ENCODE measurements around the gene ACTN4.
A peak's percentile ranks its signal among the peaks of the same experiment; 100 is the strongest.

The ACTN4 gene

GRCh38 chr19:38697641-38698071 is 50.2 kb downstream of the ACTN4 start:
- no peak for DNase-seq

DNA sequence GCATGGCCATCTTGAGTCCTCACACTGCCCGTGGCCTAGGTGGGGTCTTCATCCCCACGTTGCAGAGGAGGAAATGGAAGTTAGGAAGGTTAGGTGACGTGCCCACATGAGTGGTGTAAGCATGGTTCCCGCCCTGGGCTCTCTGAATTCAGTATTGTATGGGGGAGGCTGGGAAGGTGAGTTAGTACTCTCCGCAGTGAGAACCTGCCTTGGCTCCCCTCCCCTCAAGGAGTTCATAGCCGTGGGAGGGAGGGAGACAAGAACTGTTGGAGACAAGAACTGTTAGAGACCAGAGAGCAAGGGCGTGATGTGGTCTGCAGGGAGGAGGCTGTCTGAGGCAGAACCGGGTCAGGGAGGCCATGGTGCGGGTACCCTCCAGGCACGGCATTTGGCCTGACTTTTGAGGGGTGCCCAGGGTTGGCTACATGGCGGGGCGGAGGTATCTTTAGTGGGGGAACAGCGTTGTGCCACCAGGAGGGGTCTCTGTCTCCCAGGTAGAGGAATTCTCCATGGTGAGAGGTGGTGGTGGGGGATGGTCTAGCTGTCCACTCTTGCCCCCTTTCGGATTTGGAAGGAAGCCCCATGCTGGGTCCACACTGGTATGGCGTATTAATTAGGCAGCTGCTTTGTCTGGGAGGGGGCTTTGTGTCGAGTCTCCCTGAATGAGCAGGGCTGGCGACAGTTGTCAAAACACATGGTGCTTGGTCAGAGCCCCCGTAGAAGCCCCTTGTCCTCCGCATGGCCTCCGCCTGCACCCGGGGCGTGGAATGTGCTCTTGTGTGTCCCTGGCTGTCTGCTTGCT is 51.0 kb downstream of the ACTN4 start:
- DNase-seq: no peak

DNA sequence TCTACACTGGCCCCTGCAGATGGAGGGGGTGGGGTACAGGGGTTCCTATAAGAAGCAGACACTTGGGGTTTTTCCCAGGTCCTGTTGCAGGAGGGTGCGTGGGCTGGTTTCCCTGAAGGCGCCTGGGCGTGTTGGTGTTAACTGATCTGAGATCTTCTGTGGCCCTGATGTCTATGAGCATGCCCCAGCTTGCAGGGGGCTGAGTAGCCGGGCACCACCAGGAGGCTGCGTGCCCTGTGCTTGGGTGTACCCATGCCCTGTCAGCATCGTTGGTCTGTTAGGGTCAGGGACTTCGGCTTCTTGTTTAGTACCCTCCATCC is 51.5 kb downstream of the ACTN4 start:
- DNase-seq: no peak

DNA sequence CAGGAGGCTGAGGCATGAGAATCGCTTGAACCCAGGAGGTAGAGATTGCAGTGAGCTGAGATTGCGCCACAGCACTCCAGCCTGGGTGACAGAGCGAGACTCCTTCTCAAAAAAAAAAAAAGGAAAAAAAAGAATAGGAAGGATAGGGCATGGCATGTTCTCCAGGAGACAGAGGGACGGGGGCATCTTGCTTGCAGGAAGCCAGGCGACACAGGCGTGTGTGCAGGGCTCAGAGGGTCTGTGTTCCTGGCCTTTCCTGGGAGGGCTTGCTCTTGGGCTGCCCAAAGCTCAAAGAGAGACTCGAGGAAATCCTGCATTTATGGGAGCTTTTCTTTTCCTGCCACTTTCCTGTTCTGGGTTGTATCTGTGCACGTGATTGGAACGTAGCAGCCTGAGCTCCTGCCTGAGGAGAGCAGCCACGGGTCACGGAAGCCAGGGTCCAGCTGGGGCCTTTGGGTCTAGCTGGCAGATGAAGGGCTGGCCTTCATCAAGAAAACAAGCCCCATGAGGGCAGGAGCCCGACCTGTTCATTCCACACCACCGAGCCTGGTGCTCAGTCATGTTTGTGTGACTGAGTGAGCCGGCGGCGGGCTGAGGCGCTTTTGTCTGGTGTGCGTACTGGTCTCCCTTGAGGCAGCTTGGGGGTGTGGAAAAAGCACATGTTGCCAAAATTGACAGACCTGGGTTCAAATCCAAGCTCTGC is 52.3 kb downstream of the ACTN4 start:
- DNase-seq: no peak

DNA sequence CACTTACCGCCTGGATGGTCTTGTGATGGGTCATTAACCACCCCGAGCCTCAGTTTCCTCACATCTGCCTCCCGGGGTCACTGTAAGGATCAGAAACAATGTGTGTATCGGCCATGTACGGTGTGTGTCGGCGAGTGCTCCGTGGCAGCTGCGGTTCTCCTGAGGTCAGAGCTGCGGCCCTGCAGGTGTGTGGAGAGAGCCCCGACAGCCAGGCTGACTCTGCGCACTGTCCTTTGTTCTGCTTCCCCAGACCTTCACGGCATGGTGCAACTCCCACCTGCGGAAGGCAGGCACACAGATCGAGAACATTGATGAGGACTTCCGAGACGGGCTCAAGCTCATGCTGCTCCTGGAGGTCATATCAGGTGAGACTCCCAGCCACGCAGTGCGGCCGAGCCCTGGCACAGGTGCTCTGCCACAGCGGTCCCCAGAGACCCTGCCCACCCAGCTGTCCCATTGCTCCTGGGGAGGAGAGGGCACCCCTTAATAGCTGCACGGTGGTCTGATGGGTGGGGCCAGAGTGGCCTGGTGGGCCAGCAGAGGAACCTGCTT is 53.0 kb downstream of the ACTN4 start:
- no peak for DNase-seq

GRCh38 chr19:38700902-38701454 is 53.5 kb downstream of the ACTN4 start:
- no peak for DNase-seq

GRCh38 chr19:38701455-38702063 is 54.1 kb downstream of the ACTN4 start:
- DNase-seq: no peak

DNA sequence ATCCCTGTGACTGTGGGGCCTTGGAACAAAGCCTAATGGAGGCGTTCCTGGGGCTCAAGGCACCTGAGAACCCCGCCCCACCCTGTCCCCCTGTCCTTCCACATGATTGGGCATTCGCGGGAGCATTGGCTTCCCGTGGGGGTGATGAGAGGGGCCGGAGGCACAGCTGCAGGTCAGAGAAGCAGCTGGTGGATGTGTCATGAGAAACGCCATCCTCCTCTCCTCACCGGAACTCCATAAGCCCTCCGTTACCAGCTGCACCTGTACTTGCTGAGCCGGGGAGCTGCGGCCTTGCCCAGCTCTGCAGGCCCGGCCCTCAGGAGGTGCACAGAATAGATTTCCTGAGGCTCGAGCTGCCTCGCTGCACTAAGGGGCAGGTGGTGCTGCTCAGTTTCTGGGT is 54.8 kb downstream of the ACTN4 start:
- no peak for DNase-seq

- no peak for DNase-seq
Measured at GRCh38 chr19:38703509-38703908, 56.1 kb downstream of the ACTN4 start.

DNA sequence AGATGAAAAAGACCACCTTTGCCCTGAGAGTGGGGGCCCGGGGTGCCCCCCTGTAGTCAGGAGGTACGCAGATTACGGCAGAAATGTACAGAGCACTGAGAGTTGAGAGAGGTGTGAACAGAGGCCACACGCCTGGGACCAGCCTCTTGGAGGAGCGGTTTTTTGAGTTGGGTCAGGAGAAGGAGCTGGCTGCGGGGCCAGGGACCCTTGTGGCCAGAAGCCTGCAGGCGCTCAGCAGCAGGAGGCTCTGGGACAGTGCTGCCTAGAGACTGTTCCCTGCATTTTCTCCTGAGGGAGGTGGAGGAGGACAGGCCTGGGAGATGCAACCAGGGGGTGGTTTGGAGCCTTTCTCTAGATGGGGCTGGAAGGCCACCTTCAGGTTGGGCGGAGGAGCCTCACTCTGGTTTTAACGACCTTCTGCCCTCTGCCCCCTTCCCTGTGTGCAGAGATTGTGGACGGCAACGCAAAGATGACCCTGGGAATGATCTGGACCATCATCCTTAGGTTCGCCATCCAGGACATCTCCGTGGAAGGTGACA is 57.1 kb downstream of the ACTN4 start:
- no peak for DNase-seq

- no peak for DNase-seq
Measured at GRCh38 chr19:38705197-38706019, 58.0 kb downstream of the ACTN4 start.

- DNase-seq: no peak
Measured at GRCh38 chr19:38706792-38707511, 59.5 kb downstream of the ACTN4 start.

- no peak for DNase-seq
Measured at GRCh38 chr19:38707512-38708114, 60.2 kb downstream of the ACTN4 start.

DNA sequence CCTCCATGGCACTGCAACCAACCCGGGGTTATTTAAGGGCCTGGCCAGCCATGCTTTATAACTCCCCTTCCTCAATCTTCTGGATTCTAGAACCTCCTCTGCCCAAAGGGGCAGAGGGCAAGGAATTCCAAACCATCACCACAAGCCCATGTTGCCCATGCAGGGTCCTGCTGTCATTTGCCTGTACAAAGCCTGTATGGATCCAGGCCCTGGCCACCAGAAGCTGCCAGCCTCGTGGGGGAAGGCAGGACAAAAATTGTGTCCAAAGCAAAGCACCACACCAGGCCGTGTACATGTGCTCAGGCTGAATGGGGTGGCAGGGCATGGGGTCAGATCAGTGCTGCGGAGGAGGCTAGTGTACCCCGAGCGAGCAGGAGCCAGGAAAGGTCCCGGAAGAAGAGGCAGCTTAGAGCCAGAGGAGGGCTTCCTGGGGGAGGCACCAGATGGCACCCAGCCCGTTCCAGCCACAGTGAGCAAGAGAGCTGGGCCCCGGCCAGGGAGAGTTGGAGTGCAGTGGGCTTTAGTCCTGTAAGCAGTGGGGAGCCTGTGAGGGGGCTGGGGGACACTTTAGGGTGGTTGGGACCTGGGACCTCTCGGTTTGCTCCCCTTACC is 61.1 kb downstream of the ACTN4 start:
- DNase-seq: no peak

GRCh38 chr19:38709119-38709518 is 61.7 kb downstream of the ACTN4 start:
- DNase-seq: no peak

GRCh38 chr19:38709671-38710415 is 62.4 kb downstream of the ACTN4 start:
- no peak for DNase-seq

- DNase-seq: no peak
Measured at GRCh38 chr19:38710416-38710702, 62.9 kb downstream of the ACTN4 start.

GRCh38 chr19:38710928-38711725 is 63.7 kb downstream of the ACTN4 start:
- no peak for DNase-seq

- DNase-seq: peak; percentile 96
Measured at GRCh38 chr19:38711726-38712153, 64.3 kb downstream of the ACTN4 start.
